Measurements from ENCODE around the gene TAF11L7.
"Not testable (repeated sequence)": the region's sequence is repeated elsewhere in the genome, so short reads cannot be mapped to it uniquely, and the experiment has no call there.

The TAF11L7 gene

GRCh38 chr5:17585658-17586057 is at the start of gene TAF11L7:
Gene TAF11L7, minus strand, starts transcription at chr5:17585758.
- DNase-seq = not testable (repeated sequence)

DNA sequence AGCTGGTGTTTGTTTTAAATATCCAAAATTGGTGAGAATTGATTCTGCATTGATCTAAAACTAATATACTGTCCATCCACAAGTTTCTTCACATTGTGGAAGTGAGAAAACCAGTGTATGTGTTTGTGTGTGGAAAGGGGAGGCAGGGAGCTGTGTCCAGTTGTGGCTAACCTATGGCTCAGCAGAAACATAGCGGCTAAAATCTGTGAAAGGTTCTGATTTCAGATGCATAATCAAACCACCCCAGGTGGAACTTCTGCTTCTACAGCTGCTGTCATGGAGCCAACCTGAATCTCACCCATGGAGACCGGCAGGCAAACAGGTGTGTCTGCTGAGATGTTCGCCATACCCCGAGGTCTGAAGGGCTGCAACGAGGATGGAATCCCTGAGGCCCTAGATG is 48.6 kb upstream of the TAF11L7 start, which contains the start of gene TAF11L14:
Gene TAF11L14, plus strand, starts transcription at position 301 of the 400 bp plus-strand sequence.
- no peak for DNase-seq

GRCh38 chr5:17631788-17632187 is 46.2 kb upstream of the TAF11L7 start, which contains the start of gene TAF11L13:
Gene TAF11L13, plus strand, starts transcription at chr5:17632088.
- DNase-seq = not testable (repeated sequence)

DNA sequence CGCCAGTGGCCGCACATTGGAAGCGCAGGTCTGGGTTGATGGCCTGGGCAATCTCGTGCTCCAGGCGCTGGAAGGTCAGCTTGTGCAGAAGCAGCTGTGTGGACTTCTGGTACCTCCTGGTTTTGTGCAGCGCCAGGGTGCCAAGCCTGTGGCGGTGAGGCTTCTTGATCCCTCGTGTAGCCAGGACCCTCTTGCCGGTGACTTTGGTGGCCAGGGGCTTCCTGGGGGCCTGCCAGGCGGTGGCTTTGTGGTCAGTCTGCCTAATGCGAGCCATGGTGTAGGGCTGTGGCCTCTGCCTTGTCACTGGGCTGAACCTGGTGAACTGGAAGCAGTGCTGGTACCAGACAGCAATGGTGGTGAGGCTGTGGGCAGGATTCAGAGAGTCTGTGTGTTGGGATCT is 40.1 kb upstream of the TAF11L7 start:
- DNase-seq = no peak

GRCh38 chr5:17620627-17621026 is 35.1 kb upstream of the TAF11L7 start:
- DNase-seq = no peak

DNA sequence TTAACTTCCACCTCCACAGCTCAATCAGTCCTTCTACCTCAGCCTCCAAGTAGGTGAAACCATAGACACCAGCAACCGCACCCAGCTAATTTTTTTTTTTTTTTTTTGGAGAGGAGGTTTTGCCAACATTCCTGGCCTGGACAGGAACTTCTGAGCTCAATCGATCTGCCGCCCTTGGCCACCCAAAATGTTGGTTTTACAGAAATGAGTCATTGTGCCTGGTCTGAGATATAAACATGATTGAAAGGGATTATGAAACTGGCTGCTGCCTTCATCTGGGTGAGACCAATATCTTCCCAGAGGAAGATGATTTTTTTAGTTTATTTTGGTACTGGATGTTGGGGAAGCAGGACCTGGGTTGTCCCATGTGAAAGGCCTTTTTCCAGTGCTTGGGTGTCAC is 33.8 kb upstream of the TAF11L7 start:
- no peak for DNase-seq

- DNase-seq = no peak
Observed at GRCh38 chr5:17614872-17615605, 29.5 kb upstream of the TAF11L7 start.

GRCh38 chr5:17610092-17610491 is 24.5 kb upstream of the TAF11L7 start, which contains the start of gene TAF11L12:
Gene TAF11L12, plus strand, starts transcription at chr5:17610392.
- DNase-seq = not testable (repeated sequence)

- not testable (repeated sequence) for DNase-seq
Observed at GRCh38 chr5:17607461-17607860, 21.9 kb upstream of the TAF11L7 start.

GRCh38 chr5:17604951-17605350 is 19.4 kb upstream of the TAF11L7 start:
- DNase-seq = no peak

GRCh38 chr5:17603880-17604279 is 18.3 kb upstream of the TAF11L7 start, which contains the start of gene TAF11L11:
Gene TAF11L11, plus strand, starts transcription at chr5:17604183.
- not testable (repeated sequence) for DNase-seq

- DNase-seq = not testable (repeated sequence)
Observed at GRCh38 chr5:17597728-17598127, 12.2 kb upstream of the TAF11L7 start, which contains the start of gene TAF11L10. Gene TAF11L10, minus strand, starts transcription at chr5:17597828.

DNA sequence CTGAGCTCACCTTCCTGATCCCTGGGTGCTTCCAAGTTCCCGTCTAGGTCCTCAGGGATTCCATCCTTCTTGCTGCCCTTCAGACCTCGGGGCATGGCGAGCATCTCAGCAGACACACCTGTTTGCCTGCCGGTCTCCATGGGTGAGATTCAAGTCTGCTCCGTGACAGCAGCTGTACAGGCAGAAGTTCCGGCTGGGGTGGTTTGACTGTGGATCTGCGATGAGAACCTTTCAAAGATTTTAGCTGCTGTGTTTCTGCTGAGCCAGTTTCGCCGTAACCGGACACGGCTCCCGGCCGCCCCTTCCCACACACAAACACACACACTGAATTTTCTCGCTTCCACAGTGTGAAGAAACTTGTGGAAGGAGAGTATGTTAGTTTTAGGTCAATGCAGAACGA is 8.7 kb upstream of the TAF11L7 start, which contains the start of gene TAF11L9:
Gene TAF11L9, minus strand, starts transcription at position 140 of the 400 bp plus-strand sequence.
- not testable (repeated sequence) for DNase-seq

- DNase-seq = not testable (repeated sequence)
Observed at GRCh38 chr5:17590860-17591259, 5.3 kb upstream of the TAF11L7 start, which contains the start of gene TAF11L8. Gene TAF11L8, minus strand, starts transcription at chr5:17590960.

All from activated CD8-positive, alpha-beta memory T cell treated with anti-CD3 and anti-CD28 coated beads, Interleukin-2, amount 50 U/mL, for 48 hours (primary cell).